Upper lobe of left lung (tissue), 4 donors: ENCODE measurements around the gene RAI1.

Source experiments
- CTCF ChIP-seq, 6 experiments: fragments of 450-650 bp in 4 of 6; fragments of 200-600 bp in 2 of 6; sonication (generic) in 2 of 6; IDR thresholded peaks; one replicate each; pipeline ENCODE4 v1.5.1; 2016 to 2019; ENCODE audit warnings: antibody characterized with exemption in 6 of 6
- POLR2AphosphoS5 ChIP-seq, 2 donors: sonication (generic); formaldehyde crosslinking; IDR thresholded peaks; one replicate each; pipeline ENCODE4 v1.5.1; 2017; ENCODE audit warnings: antibody characterized with exemption in 2 of 2

GRCh38 chr17:17725752-17726457, 44.6 kb downstream of the RAI1 start:
- TF ChIP-seq CTCF (IDR thresholded peaks at IDR 0.05) (no peak), POLR2AphosphoS5 (IDR thresholded peaks at IDR 0.05) (no peak)
